CD14-positive monocyte (primary cell): ENCODE measurements around the gene KRT73. TPM values are rescaled to one million over a fixed set of nuclear protein-coding genes. Genes with fewer than 3 reads are reported as not detected.

ENCODE experiments used
- DNase-seq, 3 donors: peaks; one replicate each; pipeline ENCODE4 v3.0.0-alpha.2; 2011 to 2022
- H2AFZ ChIP-seq: 2 replicates; pipeline ENCODE4 v1.6.0; 2012; ENCODE audit warnings: mild to moderate bottlenecking, low read depth, low read length, inconsistent platforms; ENCODE audit not compliant: insufficient read depth, poor library complexity, severe bottlenecking
- H3K27ac ChIP-seq, 2 donors: 1 replicate in 1 of 2; 2 replicates in 1 of 2; pipeline ENCODE4 v1.5.1; 2012 to 2013; ENCODE audit warnings: low read length in 2 of 2, control low read depth in 1 of 2, inconsistent platforms in 1 of 2, low read depth in 1 of 2, mild to moderate bottlenecking in 1 of 2
- H3K27me3 ChIP-seq, 2 donors: one replicate each; pipeline versions ENCODE4 v1.6.0 to v1.6.1; 2011 to 2013; ENCODE audit warnings: low read length in 2 of 2; ENCODE audit not compliant: control insufficient read depth in 2 of 2, insufficient read depth in 2 of 2
- H3K36me3 ChIP-seq, 2 donors: replicated peaks in 1 of 2; 1 replicate in 1 of 2; 2 replicates in 1 of 2; pipeline versions ENCODE4 v1.5.1 to v1.6.1; 2012 to 2013; ENCODE audit warnings: low read length in 2 of 2, control low read depth in 1 of 2, inconsistent platforms in 1 of 2, mild to moderate bottlenecking in 1 of 2; ENCODE audit not compliant: insufficient read depth in 2 of 2, control insufficient read depth in 1 of 2
- H3K4me1 ChIP-seq, 2 donors: 1 replicate in 1 of 2; 2 replicates in 1 of 2; pipeline versions ENCODE4 v1.5.1 to v1.6.1; 2012 to 2013; ENCODE audit warnings: low read length in 2 of 2, control low read depth in 1 of 2, inconsistent platforms in 1 of 2, mild to moderate bottlenecking in 1 of 2, moderate library complexity in 1 of 2; ENCODE audit not compliant: insufficient read depth in 2 of 2, control insufficient read depth in 1 of 2
- H3K4me2 ChIP-seq: replicated peaks from 2 replicates; pipeline ENCODE3; 2012; ENCODE audit warnings: low read length, moderate library complexity, mild to moderate bottlenecking; ENCODE audit not compliant: poor library complexity, severe bottlenecking; ENCODE audit errors: extremely low read depth
- H3K4me3 ChIP-seq, 3 experiments: fragments of 200-600 bp in 1 of 3; sonication (generic) in 1 of 3; replicated peaks in 1 of 3; 1 replicate in 2 of 3; 2 replicates in 1 of 3; pipeline ENCODE4 v1.5.1; 2011 to 2013; ENCODE audit warnings: low read length in 3 of 3, mild to moderate bottlenecking in 3 of 3, control low read depth in 2 of 3, low read depth in 2 of 3, inconsistent platforms in 1 of 3, moderate library complexity in 1 of 3
- H3K79me2 ChIP-seq: 2 replicates; pipeline ENCODE4 v1.6.0; 2012; ENCODE audit warnings: mild to moderate bottlenecking, control low read depth, inconsistent platforms, low read length, moderate library complexity; ENCODE audit not compliant: insufficient read depth
- H3K9ac ChIP-seq: 2 replicates; pipeline ENCODE4 v1.6.0; 2017; ENCODE audit warnings: low read length, mild to moderate bottlenecking; ENCODE audit not compliant: insufficient read depth, poor library complexity, severe bottlenecking
- H3K9me3 ChIP-seq, 2 donors: replicated peaks in 1 of 2; 1 replicate in 1 of 2; 2 replicates in 1 of 2; pipeline versions ENCODE4 v1.5.1 to v1.6.1; 2012 to 2013; ENCODE audit warnings: low read length in 2 of 2, control low read depth in 1 of 2; ENCODE audit not compliant: control insufficient read depth in 1 of 2, insufficient read depth in 1 of 2
- H4K20me1 ChIP-seq: 2 replicates; pipeline ENCODE4 v1.6.0; 2012; ENCODE audit warnings: mild to moderate bottlenecking, low read length, control low read depth, moderate library complexity; ENCODE audit not compliant: insufficient read depth
- H3K27ac Mint-ChIP-seq, 7 donors: one replicate each; pipeline ENCODE4 v1.8.0; 2020; ENCODE audit warnings: mild to moderate bottlenecking in 7 of 7, mixed read lengths in 7 of 7, moderate library complexity in 6 of 7, inconsistent platforms in 2 of 7
- H3K27me3 Mint-ChIP-seq, 3 donors: one replicate each; pipeline ENCODE4 v1.8.0; 2021 to 2022; ENCODE audit warnings: low read depth in 3 of 3, mild to moderate bottlenecking in 3 of 3, mixed read lengths in 3 of 3, moderate library complexity in 3 of 3, inconsistent platforms in 1 of 3
- H3K36me3 Mint-ChIP-seq, 2 donors: one replicate each; pipeline ENCODE4 v1.8.0; 2020; ENCODE audit warnings: mixed read lengths in 2 of 2, inconsistent platforms in 1 of 2, mild to moderate bottlenecking in 1 of 2
- H3K4me1 Mint-ChIP-seq: one replicate; pipeline ENCODE4 v1.8.0; 2020; ENCODE audit warnings: mild to moderate bottlenecking, mixed read lengths
- H3K4me3 Mint-ChIP-seq, 2 donors: one replicate each; pipeline ENCODE4 v1.8.0; 2020; ENCODE audit warnings: mild to moderate bottlenecking in 2 of 2, mixed read lengths in 2 of 2, moderate library complexity in 1 of 2
- H3K9me3 Mint-ChIP-seq, 7 donors: one replicate each; pipeline ENCODE4 v1.8.0; 2020 to 2022; ENCODE audit warnings: mixed read lengths in 7 of 7, mild to moderate bottlenecking in 6 of 7, moderate library complexity in 6 of 7, inconsistent platforms in 2 of 7
- WGBS: methylation state at CpG from one replicate; pipeline ENCODE4 v1.1.5; 2013; ENCODE audit warnings: missing lambda C conversion rate; ENCODE audit not compliant: insufficient coverage; 5-methylcytosine and 5-hydroxymethylcytosine counted together
- intact Hi-C, 2 donors: fragments of 100-400 bp; cut with micrococcal nuclease; formaldehyde crosslinking; loops; one replicate each; pipeline versions ENCODE4 v1.15.0 to v1.15.1; 2023
- polyA plus RNA-seq, 3 donors: library from polyadenylated mRNA; depleted of rRNA in 1 of 3; unstranded in 2 of 3; stranded (reverse) in 1 of 3; fragments of 300-500 nt in 2 of 3; fragments of >200 nt in 1 of 3; fragmentation: Illumina TruSeq in 2 of 3; gene quantifications; 1 replicate in 2 of 3; 2 replicates in 1 of 3; pipeline ENCODE4 v1.2.3, GENCODE V29; 2012 to 2021
- TF ChIP-seq, protein P1 (sequence below): fragments of 200-600 bp; IDR thresholded peaks from one replicate; pipeline ENCODE4 v1.8.0; 2022; ENCODE audit warnings: antibody characterized with exemption, mild to moderate bottlenecking

The KRT73 gene
- polyA plus RNA-seq, 3 donors = not detected

DNA sequence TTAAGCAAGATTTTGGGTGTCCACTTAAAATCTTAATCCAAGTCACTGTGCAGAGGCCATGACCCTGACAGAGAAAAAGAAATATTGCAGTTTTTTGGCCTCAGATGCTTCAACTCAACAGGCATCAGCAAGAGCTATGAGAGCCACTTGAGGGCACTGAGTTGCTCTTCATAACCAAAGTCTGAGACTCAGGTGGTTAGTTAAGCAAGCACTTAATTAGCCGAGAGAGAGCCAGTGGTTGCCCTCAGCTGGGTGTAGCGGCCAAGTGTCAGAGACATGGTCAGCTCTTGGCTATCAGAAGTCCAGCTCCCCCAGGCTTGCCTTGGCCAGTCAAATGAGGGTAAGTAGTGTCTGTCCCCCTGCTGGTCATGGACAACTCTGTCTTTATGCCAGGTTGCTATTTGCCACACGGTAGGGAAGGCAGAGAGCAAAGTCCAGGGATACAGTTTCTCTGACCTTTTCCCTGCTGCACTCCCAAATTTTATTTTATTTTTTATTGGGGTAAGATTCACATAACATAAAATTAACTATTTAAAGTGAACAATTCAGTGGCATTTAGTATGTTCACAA is 56.4 kb downstream of the KRT73 start:
- TF ChIP-seq, protein P1, sequence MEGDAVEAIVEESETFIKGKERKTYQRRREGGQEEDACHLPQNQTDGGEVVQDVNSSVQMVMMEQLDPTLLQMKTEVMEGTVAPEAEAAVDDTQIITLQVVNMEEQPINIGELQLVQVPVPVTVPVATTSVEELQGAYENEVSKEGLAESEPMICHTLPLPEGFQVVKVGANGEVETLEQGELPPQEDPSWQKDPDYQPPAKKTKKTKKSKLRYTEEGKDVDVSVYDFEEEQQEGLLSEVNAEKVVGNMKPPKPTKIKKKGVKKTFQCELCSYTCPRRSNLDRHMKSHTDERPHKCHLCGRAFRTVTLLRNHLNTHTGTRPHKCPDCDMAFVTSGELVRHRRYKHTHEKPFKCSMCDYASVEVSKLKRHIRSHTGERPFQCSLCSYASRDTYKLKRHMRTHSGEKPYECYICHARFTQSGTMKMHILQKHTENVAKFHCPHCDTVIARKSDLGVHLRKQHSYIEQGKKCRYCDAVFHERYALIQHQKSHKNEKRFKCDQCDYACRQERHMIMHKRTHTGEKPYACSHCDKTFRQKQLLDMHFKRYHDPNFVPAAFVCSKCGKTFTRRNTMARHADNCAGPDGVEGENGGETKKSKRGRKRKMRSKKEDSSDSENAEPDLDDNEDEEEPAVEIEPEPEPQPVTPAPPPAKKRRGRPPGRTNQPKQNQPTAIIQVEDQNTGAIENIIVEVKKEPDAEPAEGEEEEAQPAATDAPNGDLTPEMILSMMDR = peak; percentile 41
- Mint-ChIP-seq H3K4me1 (no peaks in the 10 kb centered on the region), H3K4me3 (no peak overlapping the region), H3K27ac (no peak overlapping the region), H3K27me3 (peaks cover 2 to 21% (median 14%) of the 10 kb centered on the region in 3 donors), H3K9me3 (no peaks in the 10 kb centered on the region), H3K36me3 (no peaks in the 10 kb centered on the region)
- WGBS = 86% methylated on average over 2 of the region's 3 CpGs
- Histone ChIP-seq H3K9me3 (no peaks in the 10 kb centered on the region), H3K4me2 (no peak overlapping the region), H3K27me3 (peaks cover 2 to 4% of the 10 kb centered on the region in 2 donors), H3K27ac (no peak overlapping the region), H4K20me1 (no peaks in the 10 kb centered on the region), H3K4me3 (no peak overlapping the region), H3K36me3 (no peaks in the 10 kb centered on the region), H2AFZ (no peak overlapping the region), H3K9ac (no peak overlapping the region), H3K4me1 (no peaks in the 10 kb centered on the region), H3K79me2 (no peaks in the 10 kb centered on the region)
- DNase-seq = no peak
- intact Hi-C loops = no loop called here

DNA sequence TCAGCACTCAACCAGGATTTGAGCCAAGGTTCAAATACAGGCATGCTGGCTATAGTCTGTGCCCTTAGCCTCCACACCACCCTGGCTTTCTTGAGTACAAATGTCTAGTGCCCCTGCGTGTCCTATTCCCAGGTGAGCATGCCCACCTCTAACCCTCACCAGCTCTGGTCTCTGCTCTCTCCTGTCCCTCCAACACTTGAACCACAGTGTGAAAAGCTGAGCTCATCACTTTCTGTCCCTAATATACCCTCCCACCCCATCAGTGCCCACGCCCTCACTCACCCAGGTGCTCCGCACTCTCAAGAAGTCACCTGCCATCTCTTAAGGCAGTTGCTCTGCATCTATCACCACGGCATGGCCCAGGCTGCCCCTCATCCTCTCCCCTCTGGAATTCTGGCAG is 58.4 kb downstream of the KRT73 start:
- Mint-ChIP-seq H3K36me3 (no peaks in the 10 kb centered on the region), H3K4me3 (no peak overlapping the region), H3K9me3 (peaks cover 0 to 2% (median 0%) of the 10 kb centered on the region in 7 donors), H3K27ac (no peak overlapping the region), H3K4me1 (no peaks in the 10 kb centered on the region), H3K27me3 (peaks cover 2 to 18% (median 14%) of the 10 kb centered on the region in 3 donors)
- no peak overlapping the region for H3K9ac ChIP-seq
- H2AFZ ChIP-seq = no peak overlapping the region
- intact Hi-C loops = no loop called here
- H3K4me1 ChIP-seq = no peaks in the 10 kb centered on the region
- H4K20me1 ChIP-seq = no peaks in the 10 kb centered on the region
- TF ChIP-seq, protein P1 = no peak
- no peak overlapping the region for H3K4me3 ChIP-seq
- H3K36me3 ChIP-seq = no peaks in the 10 kb centered on the region
- no peak overlapping the region for H3K27ac ChIP-seq
- no peak overlapping the region for H3K4me2 ChIP-seq
- no peaks in the 10 kb centered on the region for H3K79me2 ChIP-seq
- peaks cover 2 to 4% of the 10 kb centered on the region in 2 donors for H3K27me3 ChIP-seq
- no peak for DNase-seq
- WGBS = 83% methylated on average over 4 of the region's 4 CpGs
- no peaks in the 10 kb centered on the region for H3K9me3 ChIP-seq
